ENCODE results near the gene WBP1. TPM values are rescaled to one million over a fixed set of nuclear protein-coding genes. Genes with fewer than 3 reads are reported as not detected.
A peak's percentile ranks its signal among the peaks of the same experiment; 100 is the strongest.
"Not testable (repeated sequence)": the region's sequence is repeated elsewhere in the genome, so short reads cannot be mapped to it uniquely, and the experiment has no call there.

WBP1 gene
- total and polyA plus RNA-seq, 2 donors (not counting 1 experiment from before 2014, with no cell fraction given): 43.8 to 78.1 TPM

GRCh38 chr2:74482801-74483674 is 24.8 kb downstream of the WBP1 start, which contains the start of the genes CCDC142 and TTC31:
TSS of gene CCDC142 (minus strand) at chr2:74482998. CDS start at chr2:74482837, 161 bp downstream.
TSS of gene TTC31 (plus strand) at chr2:74483081. CDS start at chr2:74483096, 15 bp downstream.
- peaks cover 24% of the 10 kb centered on the region for H3K79me2 ChIP-seq (ENCODE audit: control insufficient read depth, insufficient read depth, low read length)
- H2AFZ ChIP-seq (ENCODE audit: low read length): peak within 1 kb of the TSS; percentile 99
- peaks cover 11% of the 10 kb centered on the region for H3K4me1 ChIP-seq (ENCODE audit: control insufficient read depth, extremely low read depth, insufficient read depth, low read length)
- H3K9ac ChIP-seq (ENCODE audit: insufficient read depth, low read length): peak within 1 kb of the TSS; percentile 74
- H3K4me3 ChIP-seq (replicated peaks in 1 of 4; ENCODE audit: control extremely low read depth in 1 of 4, insufficient read depth in 1 of 4, low read depth in 3 of 4, low read length in 4 of 4): peak within 1 kb of the TSS; percentile 74 to 99 (median 86)
- H3K27ac ChIP-seq (ENCODE audit: insufficient read depth, low read length): peak within 1 kb of the TSS; percentile 85
- no peaks in the 10 kb centered on the region for H4K20me1 ChIP-seq (ENCODE audit: control insufficient read depth, extremely low read depth, insufficient read depth, low read length)
- TF ChIP-seq CTCF (conservative IDR thresholded peaks at IDR 0.05 in 1 of 2, IDR thresholded peaks at IDR 0.05 in 1 of 2; ENCODE audit: low read depth in 1 of 2, low read length in 2 of 2) (peak; percentile 85 to 89), EZH2 (IDR thresholded peaks at IDR 0.05; ENCODE audit: low read length, missing control alignments) (no peak)
- H3K36me3 ChIP-seq (ENCODE audit: control insufficient read depth, insufficient read depth, low read length): peaks cover 8% of the 10 kb centered on the region
- no peaks in the 10 kb centered on the region for H3K9me3 ChIP-seq (ENCODE audit: control insufficient read depth, insufficient read depth, low read depth, low read length)
- peak within 1 kb of the TSS; percentile 98 for H3K4me2 ChIP-seq (ENCODE audit: extremely low read depth, insufficient read depth, low read length)
- DNase-seq (ENCODE audit: low read depth in 2 of 2): peak; percentile 93 to 96
- no peaks in the 10 kb centered on the region for H3K27me3 ChIP-seq (ENCODE audit: control insufficient read depth, insufficient read depth, low read length)

GRCh38 chr2:74483675-74484164 is 25.5 kb downstream of the WBP1 start:
- H4K20me1 ChIP-seq (ENCODE audit: control insufficient read depth, extremely low read depth, insufficient read depth, low read length); DNase-seq (ENCODE audit: low read depth in 2 of 2); H3K27me3 ChIP-seq (ENCODE audit: control insufficient read depth, insufficient read depth, low read length); H3K27ac ChIP-seq (ENCODE audit: insufficient read depth, low read length); H3K36me3 ChIP-seq (ENCODE audit: control insufficient read depth, insufficient read depth, low read length); H3K9me3 ChIP-seq (ENCODE audit: control insufficient read depth, insufficient read depth, low read depth, low read length): not testable (repeated sequence)
- peak overlapping the region; percentile 98 for H3K4me2 ChIP-seq (ENCODE audit: extremely low read depth, insufficient read depth, low read length)
- H3K4me1 ChIP-seq (ENCODE audit: control insufficient read depth, extremely low read depth, insufficient read depth, low read length): peaks cover 11% of the 10 kb centered on the region
- H3K79me2 ChIP-seq (ENCODE audit: control insufficient read depth, insufficient read depth, low read length): peaks cover 24% of the 10 kb centered on the region
- H3K4me3 ChIP-seq (replicated peaks in 1 of 4; ENCODE audit: control extremely low read depth in 1 of 4, insufficient read depth in 1 of 4, low read depth in 3 of 4, low read length in 4 of 4): peak overlapping the region; percentile 74 to 99 (median 86)
- H3K9ac ChIP-seq (ENCODE audit: insufficient read depth, low read length): peak overlapping the region; percentile 45
- H2AFZ ChIP-seq (ENCODE audit: low read length): peak overlapping the region; percentile 79

GRCh38 chr2:74486141-74486540 is 27.9 kb downstream of the WBP1 start:
- H3K79me2 ChIP-seq (ENCODE audit: control insufficient read depth, insufficient read depth, low read length): peaks cover 16% of the 10 kb centered on the region
- H3K27ac ChIP-seq (ENCODE audit: insufficient read depth, low read length): no peak overlapping the region
- H2AFZ ChIP-seq (ENCODE audit: low read length): no peak overlapping the region
- no peaks in the 10 kb centered on the region for H3K27me3 ChIP-seq (ENCODE audit: control insufficient read depth, insufficient read depth, low read length)
- H3K4me2 ChIP-seq (ENCODE audit: extremely low read depth, insufficient read depth, low read length): no peak overlapping the region
- TF ChIP-seq CTCF (conservative IDR thresholded peaks at IDR 0.05 in 1 of 2, IDR thresholded peaks at IDR 0.05 in 1 of 2; ENCODE audit: low read depth in 1 of 2, low read length in 2 of 2) (no peak), EZH2 (IDR thresholded peaks at IDR 0.05; ENCODE audit: low read length, missing control alignments) (no peak)
- H3K4me3 ChIP-seq (replicated peaks in 1 of 4; ENCODE audit: control extremely low read depth in 1 of 4, insufficient read depth in 1 of 4, low read depth in 3 of 4, low read length in 4 of 4): no peak overlapping the region
- peaks cover 6% of the 10 kb centered on the region for H3K4me1 ChIP-seq (ENCODE audit: control insufficient read depth, extremely low read depth, insufficient read depth, low read length)
- no peaks in the 10 kb centered on the region for H3K9me3 ChIP-seq (ENCODE audit: control insufficient read depth, insufficient read depth, low read depth, low read length)
- no peaks in the 10 kb centered on the region for H4K20me1 ChIP-seq (ENCODE audit: control insufficient read depth, extremely low read depth, insufficient read depth, low read length)
- DNase-seq (ENCODE audit: low read depth in 2 of 2): no peak
- peaks cover 8% of the 10 kb centered on the region for H3K36me3 ChIP-seq (ENCODE audit: control insufficient read depth, insufficient read depth, low read length)
- no peak overlapping the region for H3K9ac ChIP-seq (ENCODE audit: insufficient read depth, low read length)

All from fibroblast of lung (primary cell).